Esophagus muscularis mucosa (tissue), 4 donors: Measurements from ENCODE around the gene LDB3.

Source experiments
- EP300 ChIP-seq: sonication (generic); formaldehyde crosslinking; IDR thresholded peaks from one replicate; pipeline ENCODE4 v1.6.1; 2017; ENCODE audit warnings: antibody characterized with exemption
- POLR2A ChIP-seq: fragments of 450-650 bp; IDR thresholded peaks from one replicate; pipeline ENCODE4 v1.6.1; 2017; ENCODE audit warnings: antibody characterized with exemption, moderate library complexity, mild to moderate bottlenecking, low read depth
- POLR2AphosphoS5 ChIP-seq, 2 donors: sonication (generic); formaldehyde crosslinking; IDR thresholded peaks; one replicate each; pipeline ENCODE4 v1.6.1; 2017; ENCODE audit warnings: antibody characterized with exemption in 2 of 2
- TF ChIP-seq, protein P1 (sequence below), 3 experiments: fragments of 200-600 bp in 2 of 3; fragments of 450-650 bp in 1 of 3; sonication (generic) in 2 of 3; IDR thresholded peaks; one replicate each; pipeline ENCODE4 v1.5.1; 2017 to 2019; ENCODE audit warnings: antibody characterized with exemption in 3 of 3, mild to moderate bottlenecking in 2 of 3, moderate library complexity in 1 of 3

- TF ChIP-seq POLR2A (no peak), EP300 (no peak), POLR2AphosphoS5 (IDR thresholded peaks at IDR 0.05) (peak in 1 of 2 donors; percentile 4)
- TF ChIP-seq, protein P1, sequence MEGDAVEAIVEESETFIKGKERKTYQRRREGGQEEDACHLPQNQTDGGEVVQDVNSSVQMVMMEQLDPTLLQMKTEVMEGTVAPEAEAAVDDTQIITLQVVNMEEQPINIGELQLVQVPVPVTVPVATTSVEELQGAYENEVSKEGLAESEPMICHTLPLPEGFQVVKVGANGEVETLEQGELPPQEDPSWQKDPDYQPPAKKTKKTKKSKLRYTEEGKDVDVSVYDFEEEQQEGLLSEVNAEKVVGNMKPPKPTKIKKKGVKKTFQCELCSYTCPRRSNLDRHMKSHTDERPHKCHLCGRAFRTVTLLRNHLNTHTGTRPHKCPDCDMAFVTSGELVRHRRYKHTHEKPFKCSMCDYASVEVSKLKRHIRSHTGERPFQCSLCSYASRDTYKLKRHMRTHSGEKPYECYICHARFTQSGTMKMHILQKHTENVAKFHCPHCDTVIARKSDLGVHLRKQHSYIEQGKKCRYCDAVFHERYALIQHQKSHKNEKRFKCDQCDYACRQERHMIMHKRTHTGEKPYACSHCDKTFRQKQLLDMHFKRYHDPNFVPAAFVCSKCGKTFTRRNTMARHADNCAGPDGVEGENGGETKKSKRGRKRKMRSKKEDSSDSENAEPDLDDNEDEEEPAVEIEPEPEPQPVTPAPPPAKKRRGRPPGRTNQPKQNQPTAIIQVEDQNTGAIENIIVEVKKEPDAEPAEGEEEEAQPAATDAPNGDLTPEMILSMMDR (IDR thresholded peaks at IDR 0.05) = no peak
These were observed 23.8 kb downstream of the LDB3 start for GRCh38 chr10:86692023-86692514.
